Liver (tissue), 10 donors: Measurements from ENCODE around the gene SLC36A4. TPM values are rescaled to one million over a fixed set of nuclear protein-coding genes. Genes with fewer than 3 reads are reported as not detected.

Experiments
- DNase-seq: peaks from one replicate; pipeline ENCODE4 v3.0.0-alpha.2; 2017; ENCODE audit warnings: low spot score
- H3K27ac ChIP-seq, 2 donors: one replicate each; pipeline ENCODE4 v1.7.0; 2013; ENCODE audit warnings: inconsistent platforms in 2 of 2, low read length in 2 of 2, control low read depth in 1 of 2, low read depth in 1 of 2, mild to moderate bottlenecking in 1 of 2
- H3K27me3 ChIP-seq, 4 donors: one replicate each; pipeline versions ENCODE4 v1.6.1 to v1.7.0; 2013; ENCODE audit warnings: low read length in 3 of 4, inconsistent platforms in 1 of 4, mild to moderate bottlenecking in 1 of 4, moderate library complexity in 1 of 4; ENCODE audit not compliant: control insufficient read depth in 4 of 4, insufficient read depth in 4 of 4
- H3K36me3 ChIP-seq, 4 donors: one replicate each; pipeline versions ENCODE4 v1.6.1 to v1.7.0; 2013; ENCODE audit warnings: low read length in 3 of 4, mild to moderate bottlenecking in 3 of 4, low read depth in 1 of 4, moderate library complexity in 1 of 4; ENCODE audit not compliant: control insufficient read depth in 4 of 4, insufficient read depth in 3 of 4
- H3K4me1 ChIP-seq, 4 donors: one replicate each; pipeline versions ENCODE4 v1.6.1 to v1.7.0; 2013; ENCODE audit warnings: low read length in 3 of 4, mild to moderate bottlenecking in 3 of 4, moderate library complexity in 1 of 4; ENCODE audit not compliant: control insufficient read depth in 4 of 4, insufficient read depth in 4 of 4
- H3K4me3 ChIP-seq, 3 donors: one replicate each; pipeline versions ENCODE4 v1.6.1 to v1.7.0; 2013; ENCODE audit warnings: low read length in 3 of 3, control low read depth in 1 of 3, low read depth in 1 of 3, mild to moderate bottlenecking in 1 of 3
- H3K9ac ChIP-seq, 2 donors: one replicate each; pipeline ENCODE4 v1.7.0; 2013; ENCODE audit warnings: low read length in 2 of 2, mild to moderate bottlenecking in 2 of 2, moderate library complexity in 2 of 2, control low read depth in 1 of 2, low read depth in 1 of 2
- H3K9me3 ChIP-seq, 4 donors: one replicate each; pipeline versions ENCODE4 v1.6.1 to v1.7.0; 2013; ENCODE audit warnings: low read length in 3 of 4; ENCODE audit not compliant: control insufficient read depth in 4 of 4
- FOXA1 ChIP-seq: IDR thresholded peaks from 2 replicates; pipeline ENCODE4 v1.6.1; 2016; ENCODE audit warnings: antibody characterized with exemption
- GABPA ChIP-seq, 2 donors: IDR thresholded peaks in 1 of 2; conservative IDR thresholded peaks in 1 of 2; 2 replicates each; pipeline ENCODE4 v1.6.1; 2016; ENCODE audit warnings: antibody characterized with exemption in 2 of 2, mild to moderate bottlenecking in 1 of 2, moderate library complexity in 1 of 2
- HNF4G ChIP-seq: IDR thresholded peaks from 2 replicates; pipeline ENCODE4 v1.6.1; 2016; ENCODE audit warnings: antibody characterized with exemption
- JUND ChIP-seq, 2 donors: IDR thresholded peaks; 2 replicates each; pipeline ENCODE4 v1.6.1; 2016; ENCODE audit warnings: antibody characterized with exemption in 2 of 2
- NR2F2 ChIP-seq: IDR thresholded peaks from 2 replicates; pipeline ENCODE4 v1.6.1; 2016; ENCODE audit warnings: antibody characterized with exemption
- RAD21 ChIP-seq, 2 donors: IDR thresholded peaks; 2 replicates each; pipeline ENCODE4 v1.6.1; 2016; ENCODE audit warnings: antibody characterized with exemption in 2 of 2, mild to moderate bottlenecking in 2 of 2
- RXRA ChIP-seq, 2 donors: IDR thresholded peaks; 2 replicates each; pipeline ENCODE4 v1.6.1; 2017 to 2018; ENCODE audit warnings: antibody characterized with exemption in 2 of 2, mild to moderate bottlenecking in 1 of 2
- SP1 ChIP-seq: IDR thresholded peaks from 2 replicates; pipeline ENCODE4 v1.6.1; 2018; ENCODE audit warnings: antibody characterized with exemption, mild to moderate bottlenecking
- TAF1 ChIP-seq: conservative IDR thresholded peaks from 2 replicates; pipeline ENCODE4 v1.6.1; 2016; ENCODE audit warnings: antibody characterized with exemption, mild to moderate bottlenecking
- YY1 ChIP-seq: IDR thresholded peaks from 2 replicates; pipeline ENCODE4 v1.6.1; 2016; ENCODE audit warnings: antibody characterized with exemption, mild to moderate bottlenecking
- WGBS: extraction: QIAGEN DNeasy Blood & Tissue Kit; methylation state at CpG from one replicate; pipeline ENCODE4 v1.1.7; 2013; 5-methylcytosine and 5-hydroxymethylcytosine counted together
- polyA plus RNA-seq, 2 donors: library from polyadenylated mRNA; stranded (reverse) in 1 of 2; unstranded in 1 of 2; fragments of 200-250 nt in 1 of 2; fragments of >200 nt in 1 of 2; fragmentation: Nextera tagmentation in 1 of 2; extraction: Ambion mirVana in 1 of 2; gene quantifications; one replicate each; pipeline versions ENCODE4 v1.2.1 to v1.2.3, GENCODE V29; 2013 to 2015
- small RNA-seq: library from RNA; depleted of rRNA; stranded (forward); fragments of <200 nt; gene quantifications from one replicate; pipeline ENCODE3, GENCODE V24; 2014
- total RNA-seq, 2 donors: library from RNA; depleted of rRNA; stranded (reverse); fragments of >200 nt; gene quantifications; one replicate each; pipeline ENCODE4 v1.2.3, GENCODE V29; 2014
- TF ChIP-seq, protein P1 (sequence below): IDR thresholded peaks from 2 replicates; pipeline ENCODE4 v1.6.1; 2016; ENCODE audit warnings: antibody characterized with exemption
- TF ChIP-seq, protein P2 (sequence below): fragments of 150-350 bp; IDR thresholded peaks from 2 replicates; pipeline ENCODE4 v1.5.1; 2017; ENCODE audit warnings: improper control_type of control experiment, low read depth, low read length; ENCODE audit not compliant: missing input control
- TF ChIP-seq, protein P3 (sequence below): IDR thresholded peaks from 2 replicates; pipeline ENCODE4 v1.6.1; 2016; ENCODE audit warnings: antibody characterized with exemption
- donor health status: healthy.
- donor health status: healthy.
- donor health status: healthy.
- donor health status: healthy.
- donor health status: healthy.

Gene SLC36A4
- total and polyA plus RNA-seq, 4 donors: 6.4 to 11.7 (median 7.4) TPM

DNA sequence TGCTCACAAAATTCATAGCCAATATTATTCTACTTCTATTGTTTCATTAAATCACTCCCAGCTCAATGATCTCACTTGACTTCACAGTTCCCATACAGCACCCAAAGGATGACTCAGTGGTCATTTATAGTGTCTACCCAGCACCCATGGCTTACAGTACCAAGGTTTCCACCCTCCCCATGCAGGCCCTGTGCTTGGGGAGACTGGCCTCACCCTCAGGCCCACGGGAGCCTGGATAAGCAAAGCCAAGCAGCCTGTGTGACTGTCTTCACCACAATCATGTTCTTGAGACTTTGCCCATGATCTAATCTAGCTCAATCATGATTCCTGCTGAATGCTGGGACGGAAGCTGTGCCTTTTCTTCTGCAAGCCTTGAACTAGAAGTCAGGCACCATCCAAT lies 97.6 kb downstream of the SLC36A4 start:
- 61% methylated on average over 2 of the region's 2 CpGs for WGBS
- Histone ChIP-seq H3K27me3 (no peaks in the 10 kb centered on the region), H3K4me3 (no peak overlapping the region), H3K36me3 (no peaks in the 10 kb centered on the region), H3K27ac (no peak overlapping the region), H3K4me1 (no peaks in the 10 kb centered on the region), H3K9ac (no peak overlapping the region), H3K9me3 (no peaks in the 10 kb centered on the region)
- no peak for DNase-seq
- TF ChIP-seq YY1 (no peak), RXRA (IDR thresholded peaks at IDR 0.05) (no peak), RAD21 (IDR thresholded peaks at IDR 0.05) (no peak), NR2F2 (no peak), JUND (IDR thresholded peaks at IDR 0.05) (no peak), TAF1 (no peak)
- TF ChIP-seq, protein P1, sequence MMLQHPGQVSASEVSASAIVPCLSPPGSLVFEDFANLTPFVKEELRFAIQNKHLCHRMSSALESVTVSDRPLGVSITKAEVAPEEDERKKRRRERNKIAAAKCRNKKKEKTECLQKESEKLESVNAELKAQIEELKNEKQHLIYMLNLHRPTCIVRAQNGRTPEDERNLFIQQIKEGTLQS: no peak
- TF ChIP-seq, protein P2, sequence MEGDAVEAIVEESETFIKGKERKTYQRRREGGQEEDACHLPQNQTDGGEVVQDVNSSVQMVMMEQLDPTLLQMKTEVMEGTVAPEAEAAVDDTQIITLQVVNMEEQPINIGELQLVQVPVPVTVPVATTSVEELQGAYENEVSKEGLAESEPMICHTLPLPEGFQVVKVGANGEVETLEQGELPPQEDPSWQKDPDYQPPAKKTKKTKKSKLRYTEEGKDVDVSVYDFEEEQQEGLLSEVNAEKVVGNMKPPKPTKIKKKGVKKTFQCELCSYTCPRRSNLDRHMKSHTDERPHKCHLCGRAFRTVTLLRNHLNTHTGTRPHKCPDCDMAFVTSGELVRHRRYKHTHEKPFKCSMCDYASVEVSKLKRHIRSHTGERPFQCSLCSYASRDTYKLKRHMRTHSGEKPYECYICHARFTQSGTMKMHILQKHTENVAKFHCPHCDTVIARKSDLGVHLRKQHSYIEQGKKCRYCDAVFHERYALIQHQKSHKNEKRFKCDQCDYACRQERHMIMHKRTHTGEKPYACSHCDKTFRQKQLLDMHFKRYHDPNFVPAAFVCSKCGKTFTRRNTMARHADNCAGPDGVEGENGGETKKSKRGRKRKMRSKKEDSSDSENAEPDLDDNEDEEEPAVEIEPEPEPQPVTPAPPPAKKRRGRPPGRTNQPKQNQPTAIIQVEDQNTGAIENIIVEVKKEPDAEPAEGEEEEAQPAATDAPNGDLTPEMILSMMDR: no peak

DNA sequence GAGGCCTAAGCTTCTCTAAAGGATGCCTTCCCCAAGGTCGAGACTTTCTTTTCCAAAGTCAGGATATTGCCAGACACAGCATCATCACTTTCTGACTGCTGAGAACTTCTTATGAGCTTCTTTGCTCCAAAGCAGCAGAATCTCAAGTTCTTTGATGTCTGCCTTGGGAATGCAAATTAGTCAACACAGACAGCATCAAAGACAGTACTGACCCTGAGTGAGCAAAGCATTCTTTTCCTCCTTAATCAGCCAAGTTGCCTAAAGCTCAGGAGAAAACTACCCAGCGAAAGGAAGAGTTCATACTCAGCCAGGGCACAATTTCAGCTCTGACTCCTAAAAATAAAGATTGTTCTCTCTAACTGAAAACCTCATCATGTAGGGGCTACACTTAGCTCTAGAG lies 98.0 kb downstream of the SLC36A4 start:
- Histone ChIP-seq H3K36me3 (no peaks in the 10 kb centered on the region), H3K27ac (no peak overlapping the region), H3K9ac (no peak overlapping the region), H3K4me1 (no peaks in the 10 kb centered on the region), H3K9me3 (no peaks in the 10 kb centered on the region), H3K27me3 (no peaks in the 10 kb centered on the region), H3K4me3 (no peak overlapping the region)
- 80% methylated on average over 2 of the region's 2 CpGs for WGBS
- TF ChIP-seq SP1 (no peak), FOXA1 (no peak), GABPA (IDR thresholded peaks at IDR 0.05 in 1 of 2, conservative IDR thresholded peaks at IDR 0.05 in 1 of 2) (no peak), HNF4G (no peak), JUND (IDR thresholded peaks at IDR 0.05) (no peak)
- TF ChIP-seq, protein P1: no peak
- TF ChIP-seq, protein P3, sequence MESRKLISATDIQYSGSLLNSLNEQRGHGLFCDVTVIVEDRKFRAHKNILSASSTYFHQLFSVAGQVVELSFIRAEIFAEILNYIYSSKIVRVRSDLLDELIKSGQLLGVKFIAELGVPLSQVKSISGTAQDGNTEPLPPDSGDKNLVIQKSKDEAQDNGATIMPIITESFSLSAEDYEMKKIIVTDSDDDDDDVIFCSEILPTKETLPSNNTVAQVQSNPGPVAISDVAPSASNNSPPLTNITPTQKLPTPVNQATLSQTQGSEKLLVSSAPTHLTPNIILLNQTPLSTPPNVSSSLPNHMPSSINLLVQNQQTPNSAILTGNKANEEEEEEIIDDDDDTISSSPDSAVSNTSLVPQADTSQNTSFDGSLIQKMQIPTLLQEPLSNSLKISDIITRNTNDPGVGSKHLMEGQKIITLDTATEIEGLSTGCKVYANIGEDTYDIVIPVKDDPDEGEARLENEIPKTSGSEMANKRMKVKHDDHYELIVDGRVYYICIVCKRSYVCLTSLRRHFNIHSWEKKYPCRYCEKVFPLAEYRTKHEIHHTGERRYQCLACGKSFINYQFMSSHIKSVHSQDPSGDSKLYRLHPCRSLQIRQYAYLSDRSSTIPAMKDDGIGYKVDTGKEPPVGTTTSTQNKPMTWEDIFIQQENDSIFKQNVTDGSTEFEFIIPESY: no peak
- TF ChIP-seq, protein P2: no peak
- DNase-seq: no peak

Small RNA genes lying within 50 kb of the gene (small RNA-seq; reads per million reads assigned to genes)
- not detected for gene AP003072.1

Other genes with a start within 250 kb of the SLC36A4 start
- gene MTNR1B, start 228.3 kb downstream of the SLC36A4 start, total RNA-seq: not detected
- gene MTNR1B, start 228.3 kb downstream of the SLC36A4 start, polyA plus RNA-seq: not detected
- gene DEUP1, start 132.8 kb upstream of the SLC36A4 start, total RNA-seq: under 1 TPM in 1 of 2 donors, not detected in 1; 0.09 TPM
- gene DEUP1, start 132.8 kb upstream of the SLC36A4 start, polyA plus RNA-seq: under 1 TPM in 1 of 2 donors, not detected in 1; 0.19 TPM